DMS153 treated with DMSO at 0.1 percent for 48 hours (cell line): ENCODE results near the gene MAPRE2.
"Not testable (repeated sequence)": the region's sequence is repeated elsewhere in the genome, so short reads cannot be mapped to it uniquely, and the experiment has no call there.

ENCODE experiments used
- DNase-seq: peaks from one replicate; lab custom pipeline; 2025; ENCODE audit not compliant: unreplicated experiment; lab: John Stamatoyannopoulos, UW

The MAPRE2 gene

DNA sequence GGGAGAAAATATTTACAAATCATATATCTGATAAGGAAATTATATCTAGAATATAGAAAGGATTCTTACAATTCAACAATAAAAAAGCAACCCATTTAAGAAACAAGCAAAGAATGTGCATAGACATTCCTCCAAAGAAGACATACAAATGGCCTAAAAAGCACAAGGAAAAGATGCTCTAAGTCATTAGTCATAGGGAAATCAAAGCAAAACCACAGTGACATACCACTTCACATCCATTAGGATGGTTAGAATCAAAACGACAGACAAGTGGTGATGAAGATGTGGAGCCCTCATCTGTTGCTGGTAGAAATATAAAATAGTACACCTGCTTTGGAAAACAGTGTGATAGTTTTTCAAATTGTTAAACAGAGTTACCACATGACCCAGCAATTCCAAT lies 48.2 kb downstream of the MAPRE2 start:
- no peak for DNase-seq

DNA sequence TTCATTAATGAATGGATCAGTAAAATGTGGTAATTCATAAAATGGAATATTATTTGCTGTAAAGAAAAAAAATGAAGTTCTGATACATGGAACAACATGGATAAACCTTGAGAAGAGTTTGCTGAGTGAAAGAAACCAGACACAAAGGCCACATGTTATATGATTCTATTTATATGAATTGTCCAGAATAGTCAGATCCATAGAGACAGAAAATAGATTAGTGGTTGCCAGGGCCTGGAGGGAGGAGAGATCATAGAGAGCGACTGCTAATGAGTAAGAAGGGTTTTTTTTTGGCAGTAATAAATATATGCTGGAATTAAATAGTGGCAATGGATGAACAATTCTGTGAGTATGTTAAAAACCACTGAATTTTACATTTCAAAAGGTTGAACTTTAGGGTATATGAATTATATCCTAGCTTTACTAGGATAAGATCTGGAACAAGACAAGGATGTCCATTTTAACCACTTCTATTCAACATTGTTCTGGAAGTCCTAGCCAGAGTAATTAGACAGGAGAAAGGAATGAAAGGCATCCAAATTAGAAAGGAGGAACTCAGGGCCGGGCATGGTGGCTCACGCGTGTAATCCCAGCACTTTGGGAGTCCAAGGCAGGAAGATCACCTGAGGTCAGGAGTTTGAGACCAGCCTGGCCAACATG lies 48.8 kb downstream of the MAPRE2 start:
- no peak for DNase-seq

DNA sequence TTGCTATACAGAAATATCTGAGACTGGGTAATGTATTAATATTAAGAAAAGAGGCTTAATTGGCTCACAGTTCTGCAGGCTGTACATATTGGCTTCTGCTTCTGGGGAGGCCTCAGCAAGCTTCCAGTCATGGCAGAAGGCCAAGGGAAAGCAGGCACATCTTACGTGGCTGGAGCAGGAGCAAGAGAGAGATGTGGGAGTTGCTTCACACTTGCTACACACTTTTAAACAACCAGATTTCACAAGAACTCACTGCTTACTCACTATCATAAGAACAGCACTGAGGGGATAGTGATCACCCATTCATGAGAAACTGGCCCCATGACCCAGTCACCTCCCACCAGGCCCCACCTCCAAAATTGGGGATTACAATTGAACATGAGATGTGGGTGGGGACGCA lies 50.6 kb downstream of the MAPRE2 start:
- no peak for DNase-seq

DNA sequence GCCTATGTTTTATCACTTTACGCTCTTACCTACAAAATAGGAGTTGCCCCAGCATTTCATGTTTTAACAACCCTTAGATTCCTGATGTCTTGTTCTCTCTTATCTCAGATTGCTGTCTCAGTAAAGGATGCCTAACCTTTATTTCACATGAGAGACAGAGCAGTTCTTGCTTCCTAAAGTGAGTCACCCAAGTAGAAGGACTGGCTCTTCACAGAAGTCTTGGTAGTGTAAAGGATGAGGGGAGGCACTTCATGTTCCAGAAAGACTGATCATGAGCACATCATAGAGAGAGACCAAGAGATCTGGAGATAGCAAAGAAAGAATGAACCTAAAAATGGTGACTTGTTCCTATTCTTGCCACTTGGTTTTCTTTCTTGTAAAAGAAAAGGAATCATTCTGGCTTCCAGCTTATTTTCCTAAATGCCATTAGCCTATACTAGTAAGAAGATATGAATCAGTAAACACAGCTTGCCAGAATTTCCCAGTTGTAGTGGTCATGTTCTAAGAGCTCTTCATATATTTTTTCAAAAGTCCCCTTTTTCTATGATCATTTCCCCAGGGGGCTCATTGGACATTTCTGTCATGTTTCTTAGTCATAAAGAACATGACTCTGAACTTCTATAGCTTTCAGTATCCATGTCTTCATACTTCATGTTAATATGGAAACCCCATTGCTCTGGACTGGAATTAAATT lies 54.9 kb downstream of the MAPRE2 start:
- DNase-seq = no peak

DNA sequence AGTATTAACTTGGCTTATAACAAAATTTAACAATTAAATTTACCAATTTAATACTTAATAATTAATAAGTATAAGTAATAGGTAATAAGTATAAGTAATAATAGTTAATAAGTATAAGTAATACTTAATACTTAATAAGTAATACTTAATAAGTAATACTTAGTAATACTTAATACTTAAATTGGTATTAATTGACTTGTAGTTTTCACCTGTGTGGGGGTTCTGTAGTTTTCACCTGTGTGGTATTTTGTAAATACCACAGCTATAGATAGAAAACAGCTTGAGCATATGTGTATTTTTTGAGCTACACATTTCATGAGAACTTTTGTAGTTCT lies 55.4 kb downstream of the MAPRE2 start:
- DNase-seq = no peak

DNA sequence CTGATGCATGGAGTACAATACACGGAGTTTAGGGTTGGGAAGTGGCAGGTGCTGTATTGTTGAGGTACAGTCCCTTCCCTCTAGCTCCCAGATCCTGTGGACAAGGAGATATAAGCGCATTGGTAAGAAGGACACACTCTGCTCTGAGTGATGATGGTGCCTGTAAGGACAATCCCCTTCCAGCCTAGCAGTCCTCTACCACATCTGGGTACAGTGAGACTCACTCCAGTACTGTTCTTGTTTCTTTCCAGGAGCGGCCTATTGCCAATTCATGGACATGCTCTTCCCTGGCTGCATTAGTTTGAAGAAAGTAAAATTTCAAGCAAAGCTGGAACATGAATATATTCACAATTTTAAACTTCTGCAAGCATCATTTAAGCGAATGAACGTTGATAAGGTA lies 56.0 kb downstream of the MAPRE2 start:
- no peak for DNase-seq

DNA sequence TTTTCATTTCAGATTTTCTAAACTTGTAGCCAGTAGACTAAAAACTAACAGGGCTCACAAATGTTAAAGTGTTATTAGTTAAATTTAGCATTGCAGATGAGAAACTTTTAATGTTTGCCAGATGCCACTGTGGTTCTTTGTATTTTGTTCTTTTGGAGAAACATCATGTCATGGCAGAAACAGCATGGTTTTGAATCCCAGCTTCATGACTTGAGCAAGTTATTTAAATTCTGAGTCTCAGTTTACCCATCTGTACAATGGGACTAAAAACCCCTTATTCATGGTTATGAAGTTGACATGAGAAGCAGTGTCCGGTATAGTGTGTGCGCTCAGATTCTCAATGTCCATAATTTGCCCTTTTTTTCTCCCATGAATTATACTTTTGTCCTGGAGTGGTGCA lies 56.5 kb downstream of the MAPRE2 start:
- no peak for DNase-seq

DNA sequence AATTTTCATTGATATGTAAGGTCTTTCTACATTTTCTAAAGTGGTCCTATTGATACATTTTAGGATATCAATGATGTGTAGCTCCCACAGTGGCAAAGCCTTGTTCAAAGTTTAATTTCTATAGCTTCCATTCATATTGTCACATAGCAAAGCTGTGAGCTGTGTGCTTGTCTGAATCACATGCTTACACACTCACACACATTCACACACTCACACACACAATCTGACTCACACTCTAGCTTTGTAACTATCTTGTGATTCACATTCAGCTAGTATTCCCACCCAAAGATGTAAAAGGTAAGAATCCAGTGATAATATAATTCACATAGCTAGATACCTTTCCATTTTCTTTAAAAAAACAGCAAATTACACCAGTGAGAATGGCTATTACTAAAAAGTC lies 58.7 kb downstream of the MAPRE2 start:
- no peak for DNase-seq

DNA sequence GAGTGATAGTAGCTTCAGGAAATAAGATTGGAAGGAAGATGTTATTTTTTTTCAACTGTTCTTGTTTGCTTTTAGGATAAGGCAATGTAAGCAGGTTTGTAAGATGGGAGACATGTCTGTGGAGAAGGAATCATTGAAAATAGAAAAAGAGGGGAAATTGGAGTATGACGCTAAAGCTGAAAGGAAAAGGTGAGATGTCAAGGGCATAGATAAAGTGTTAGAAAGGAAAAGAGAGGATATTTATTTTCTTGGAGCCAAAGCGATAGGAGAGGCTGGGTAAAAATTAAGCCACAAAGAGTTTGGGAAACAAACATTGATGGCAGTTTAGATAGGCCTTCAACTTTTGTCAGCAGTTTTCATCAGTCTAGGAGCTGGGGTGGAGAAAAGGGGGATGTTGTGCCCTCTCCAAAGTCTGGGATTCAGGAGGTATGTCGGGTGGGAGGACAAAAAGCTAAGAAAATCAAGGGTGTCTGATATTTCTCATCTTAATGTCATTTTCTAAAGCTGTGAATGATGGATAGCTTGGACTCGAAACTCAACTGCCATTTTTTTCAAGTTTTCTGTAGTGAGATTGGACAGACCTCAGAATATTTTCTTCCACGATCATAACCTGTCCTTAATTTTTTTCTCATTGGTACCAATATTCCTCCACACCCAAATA lies 63.3 kb downstream of the MAPRE2 start:
- DNase-seq = no peak

DNA sequence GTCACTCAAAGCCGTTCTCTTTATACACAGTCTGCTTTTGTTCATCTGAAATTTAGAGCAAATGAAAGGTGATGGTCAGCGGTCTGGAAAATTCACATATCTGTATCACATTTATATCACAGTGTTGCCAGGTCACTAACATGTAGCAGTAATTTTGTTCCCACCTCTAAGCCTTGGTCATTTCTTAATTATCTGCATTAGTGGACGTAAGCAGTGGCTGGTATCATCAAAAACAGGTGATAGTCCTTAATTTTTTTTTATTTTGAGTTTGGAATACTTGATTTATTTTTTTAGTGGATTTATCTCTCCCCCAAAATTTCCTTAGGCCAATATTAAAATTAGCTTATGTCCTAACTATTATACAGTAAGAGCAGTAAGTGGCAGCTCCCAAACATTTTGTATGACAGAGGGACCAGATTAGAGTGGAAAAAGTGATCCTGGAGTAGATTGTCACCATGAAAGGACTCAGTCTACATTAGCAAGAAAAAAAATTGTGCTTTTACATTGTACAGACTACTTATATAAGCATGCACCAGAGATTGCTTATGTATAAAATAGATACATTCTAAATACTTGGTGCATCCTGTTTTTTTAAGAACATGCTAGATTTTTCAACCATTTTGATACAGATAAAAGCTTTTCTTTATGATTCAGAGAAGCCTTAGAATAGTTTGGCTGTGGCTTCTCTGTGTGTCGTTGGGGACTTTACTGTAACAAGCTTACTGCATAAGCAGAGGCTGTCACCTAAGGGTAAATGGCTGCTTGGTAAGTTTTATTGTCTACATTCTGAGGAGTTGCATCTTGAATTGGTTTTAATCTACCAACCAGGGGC lies 65.0 kb downstream of the MAPRE2 start:
- no peak for DNase-seq

DNA sequence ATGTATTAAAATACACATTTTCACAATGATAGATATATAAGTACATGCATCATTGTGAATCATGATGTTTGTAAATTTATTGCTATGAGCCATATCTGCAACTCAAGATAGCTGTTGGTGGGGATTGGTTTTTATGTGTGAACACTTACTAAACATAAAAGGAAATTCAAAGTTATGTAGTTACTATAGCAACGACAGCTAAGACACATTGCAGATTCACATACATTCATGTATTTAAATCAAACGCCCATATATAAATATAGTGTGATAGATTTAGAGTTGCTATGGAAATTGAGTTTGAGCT lies 65.6 kb downstream of the MAPRE2 start:
- DNase-seq = no peak

DNA sequence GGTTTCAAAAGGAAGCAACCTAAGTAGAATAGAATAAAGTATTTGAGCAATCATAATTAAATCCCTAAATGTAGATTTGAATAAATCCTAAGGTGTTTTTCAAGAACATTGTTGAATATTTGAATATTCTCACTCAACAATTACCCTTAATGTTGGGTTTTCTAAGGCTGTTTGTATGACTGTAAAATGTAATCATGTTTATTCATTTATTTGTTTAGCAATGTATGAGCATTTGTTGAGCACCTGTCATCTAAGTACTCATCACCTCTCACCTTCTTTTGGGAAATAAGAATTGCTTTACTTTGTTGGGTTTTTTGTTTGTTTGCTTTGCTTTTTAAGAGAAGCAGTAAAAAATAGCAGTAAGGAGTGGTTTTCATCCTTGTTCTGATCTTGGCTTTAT lies 66.0 kb downstream of the MAPRE2 start:
- no peak for DNase-seq

DNA sequence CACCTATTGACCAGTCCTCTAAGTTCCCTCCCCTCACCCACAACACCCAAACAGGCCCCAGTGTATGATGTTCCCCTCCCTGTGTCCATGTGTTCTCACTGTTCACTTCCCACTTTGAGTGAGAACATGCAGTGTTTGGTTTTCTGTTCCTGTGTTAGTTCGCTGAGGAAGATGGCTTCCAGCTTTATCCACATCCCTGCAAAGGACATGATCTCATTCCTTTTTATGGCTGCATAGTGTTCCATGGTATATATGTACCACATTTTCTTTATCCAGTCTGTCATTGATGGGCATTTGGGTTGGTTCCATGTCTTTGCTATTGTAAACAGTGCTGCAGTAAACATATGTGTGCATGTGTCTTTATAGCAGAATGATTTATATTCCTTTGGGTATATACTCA lies 66.9 kb downstream of the MAPRE2 start:
- DNase-seq = not testable (repeated sequence)

DNA sequence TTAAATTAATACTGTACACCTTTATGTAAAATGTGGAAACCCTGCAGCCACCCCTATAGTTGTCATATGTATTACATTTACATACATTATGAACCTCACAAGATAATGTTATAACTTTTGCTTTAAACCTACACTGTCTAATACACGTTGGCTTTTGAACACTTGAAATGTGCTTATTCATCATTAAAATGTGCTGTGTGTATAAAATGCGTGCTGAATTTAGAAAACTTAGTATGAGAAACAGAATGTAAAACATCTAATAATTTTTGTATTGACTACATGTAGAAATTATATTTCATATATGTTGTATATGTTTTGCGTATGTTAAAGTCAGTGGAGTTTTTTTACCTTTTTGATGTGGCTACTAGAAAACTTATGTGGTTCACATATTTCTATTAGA lies 68.8 kb downstream of the MAPRE2 start:
- DNase-seq = no peak

DNA sequence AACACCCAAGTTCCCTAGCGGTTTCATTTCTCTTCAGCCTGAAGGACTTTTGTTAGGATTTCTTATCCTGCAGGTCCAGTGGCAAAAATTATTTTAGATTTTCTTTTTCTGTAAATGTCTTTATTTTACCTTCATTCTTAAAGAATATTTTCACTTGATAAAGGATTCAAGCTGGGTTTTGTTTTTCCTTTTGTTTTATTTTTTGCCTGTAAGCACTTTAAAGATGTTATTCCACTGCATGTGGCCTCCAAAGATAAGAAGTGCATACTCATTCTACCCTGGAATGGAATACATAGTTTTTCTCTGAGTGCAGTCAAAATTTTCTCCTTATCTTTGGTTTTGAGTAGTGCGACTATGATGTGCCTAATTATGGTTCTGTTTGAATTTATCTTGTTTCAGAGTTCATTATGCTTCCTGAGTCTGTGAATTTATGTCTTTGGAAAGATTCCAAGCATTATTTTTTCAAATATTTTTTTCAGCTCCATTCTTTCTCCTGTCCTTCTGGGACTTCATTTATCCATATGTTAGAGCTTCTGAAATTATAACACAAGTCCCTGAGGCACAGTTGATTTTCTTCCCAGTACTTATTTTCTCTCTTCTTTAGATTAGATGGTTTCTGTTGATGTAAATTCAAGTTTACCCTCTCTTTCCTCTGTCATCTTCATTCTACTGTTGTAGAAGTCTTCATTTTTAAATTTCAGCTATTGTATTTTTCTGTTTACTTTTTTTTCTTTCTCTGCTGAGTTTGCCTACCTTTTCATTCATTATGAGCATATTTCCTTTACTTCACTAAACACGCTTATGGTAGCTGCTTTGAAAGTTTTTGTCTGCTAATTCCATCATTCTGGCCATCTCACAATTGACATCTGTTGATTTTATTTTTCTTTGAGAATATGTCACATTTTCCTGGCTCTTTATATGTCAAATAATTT lies 69.6 kb downstream of the MAPRE2 start:
- DNase-seq = no peak

DNA sequence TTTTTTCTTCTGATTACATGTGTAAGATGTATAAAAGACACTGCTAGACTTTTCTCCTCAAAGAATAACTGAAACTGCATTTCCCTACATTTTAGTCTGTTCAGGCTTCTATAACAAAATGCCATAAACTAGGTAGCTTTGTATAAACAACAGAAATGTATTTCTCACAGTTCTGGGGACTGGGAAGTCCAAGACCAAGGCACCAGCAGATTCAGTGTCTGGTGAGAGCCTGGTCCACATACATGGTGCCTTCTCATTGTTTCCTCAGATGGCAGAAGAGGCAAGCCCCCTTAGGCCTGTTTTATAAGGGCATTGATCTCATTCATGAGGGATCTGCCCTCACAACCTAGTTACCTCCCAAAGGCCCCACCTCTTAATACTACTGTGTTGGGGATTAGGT lies 71.5 kb downstream of the MAPRE2 start:
- no peak for DNase-seq

DNA sequence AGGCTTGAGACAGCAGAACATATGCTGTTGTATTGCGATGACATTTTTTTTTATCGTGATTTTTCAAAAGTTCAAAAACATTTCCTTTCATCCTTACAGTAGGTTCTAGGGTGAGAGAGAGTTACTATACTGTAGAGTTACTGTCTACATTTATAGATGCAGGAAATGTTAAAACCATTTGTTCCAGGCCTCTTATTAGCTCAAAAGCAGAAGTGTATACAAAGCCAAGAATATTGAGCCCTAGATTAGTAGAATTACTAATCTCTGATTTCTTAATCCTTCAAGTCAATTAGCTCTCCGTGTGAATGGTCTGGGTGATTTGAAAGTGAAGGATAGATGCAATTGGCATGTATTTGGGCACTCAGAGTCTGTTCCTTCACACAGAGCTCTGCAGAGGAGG lies 73.1 kb downstream of the MAPRE2 start:
- no peak for DNase-seq

DNA sequence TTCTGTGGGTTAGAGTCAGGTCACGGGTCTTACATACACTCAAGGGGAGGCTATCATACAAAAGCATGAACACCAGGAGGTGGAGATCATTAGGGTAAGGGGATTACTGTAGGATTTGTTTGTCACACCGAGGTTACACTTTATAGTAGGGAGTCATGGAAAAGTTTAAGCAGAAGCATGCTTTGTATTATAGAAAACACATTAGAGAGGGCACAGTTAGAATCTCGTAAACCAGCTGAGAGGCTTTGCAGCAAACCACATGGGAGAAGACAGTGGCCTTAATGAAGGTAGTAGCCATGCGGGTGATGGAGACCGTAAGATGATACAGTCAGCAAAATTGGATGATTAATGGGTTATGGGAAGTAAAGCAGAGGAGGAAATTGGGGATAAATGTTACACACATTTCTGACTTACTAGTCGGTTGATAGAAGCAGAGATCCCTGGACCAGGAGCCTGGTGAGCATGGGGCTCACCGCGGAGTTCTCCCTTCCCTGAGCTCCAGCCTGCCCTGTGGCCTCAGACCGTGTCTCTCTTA lies 75.6 kb downstream of the MAPRE2 start:
- no peak for DNase-seq

DNA sequence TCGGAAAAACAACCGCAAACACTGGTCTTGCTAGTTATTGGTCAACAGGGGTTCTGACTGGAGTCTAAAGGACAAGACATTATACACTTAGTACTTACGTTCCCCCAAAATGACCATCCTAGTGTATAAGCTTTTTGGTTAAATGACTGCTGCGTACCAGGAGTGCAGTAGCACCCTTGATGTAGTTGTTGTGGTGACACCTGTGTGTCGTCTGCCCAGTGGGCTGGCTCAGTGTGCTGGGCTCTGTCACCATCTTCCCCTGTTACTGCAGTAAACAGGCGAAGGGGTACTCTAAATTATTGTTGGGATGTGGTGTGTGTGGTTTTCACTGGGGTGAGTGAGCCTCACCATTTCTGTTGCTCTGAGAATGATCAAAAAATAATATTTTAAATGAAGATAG lies 76.2 kb downstream of the MAPRE2 start:
- DNase-seq = no peak

DNA sequence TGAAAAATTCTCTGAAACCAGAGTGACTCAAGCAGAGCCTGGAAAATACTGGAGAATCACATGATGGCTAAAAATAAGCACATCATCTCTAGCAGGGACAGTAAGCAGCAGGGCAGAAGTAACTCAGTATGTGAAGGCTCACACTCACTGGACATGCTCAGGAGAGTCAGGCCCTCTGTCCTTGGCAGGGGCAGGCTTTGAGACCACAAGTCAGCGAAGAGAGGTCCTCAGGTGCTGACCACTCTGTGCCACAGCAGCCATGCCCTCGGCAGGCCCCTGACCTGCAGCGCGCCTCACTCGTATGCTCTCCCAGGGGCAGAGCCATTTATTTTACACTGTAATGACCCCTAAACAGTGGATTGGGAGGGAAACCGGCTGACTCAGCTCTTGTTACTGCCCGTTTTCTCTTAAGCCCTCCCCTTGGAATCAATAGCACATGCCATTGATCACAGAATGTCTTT lies 76.8 kb downstream of the MAPRE2 start:
- DNase-seq = no peak

DNA sequence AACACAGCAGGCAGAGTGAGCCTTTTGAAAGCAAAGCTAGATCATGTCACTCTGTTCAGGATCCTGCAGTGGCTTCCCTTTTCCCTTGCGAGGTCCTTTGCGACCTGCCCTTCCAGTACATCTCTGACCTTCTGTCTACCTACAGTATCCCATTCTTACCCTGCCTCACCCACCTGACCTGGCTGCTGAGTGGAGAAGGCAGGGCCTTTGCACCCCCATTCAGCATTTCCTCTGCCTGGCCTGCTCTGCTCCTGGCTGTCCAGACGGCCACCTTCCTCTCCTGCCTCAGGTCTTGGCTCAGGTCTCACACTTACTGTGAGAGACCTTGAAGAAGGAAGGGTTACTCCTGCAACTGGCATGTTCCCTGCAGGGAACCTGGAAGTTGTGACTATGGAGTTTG lies 77.4 kb downstream of the MAPRE2 start:
- DNase-seq = no peak
